ENCODE results near the gene YRDC. TPM values are rescaled to one million over a fixed set of nuclear protein-coding genes. Genes with fewer than 3 reads are reported as not detected.

Gene YRDC
- total RNA-seq, 4 donors from 2014 or later: 7.0 to 10.1 (median 7.9) TPM

DNA sequence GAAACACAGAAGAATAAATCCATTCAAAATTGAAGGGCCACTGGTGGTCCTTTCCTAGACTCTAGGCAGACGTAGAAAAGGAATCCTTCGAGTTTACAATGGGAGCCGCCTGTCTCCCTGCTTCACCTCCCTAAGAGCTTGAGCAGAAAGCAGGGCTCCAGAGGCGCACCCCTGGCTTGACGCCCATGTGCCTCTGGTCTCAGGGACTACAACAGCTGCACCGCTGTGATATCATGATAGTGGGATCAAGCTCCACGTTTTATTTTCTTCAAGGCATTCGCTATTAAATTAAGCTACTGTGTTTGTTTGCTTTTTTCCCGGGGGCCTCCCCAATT, 821 bp downstream of the YRDC start:
- TF ChIP-seq CTCF (IDR thresholded peaks at IDR 0.05; ENCODE audit: low read depth): no peak

DNA sequence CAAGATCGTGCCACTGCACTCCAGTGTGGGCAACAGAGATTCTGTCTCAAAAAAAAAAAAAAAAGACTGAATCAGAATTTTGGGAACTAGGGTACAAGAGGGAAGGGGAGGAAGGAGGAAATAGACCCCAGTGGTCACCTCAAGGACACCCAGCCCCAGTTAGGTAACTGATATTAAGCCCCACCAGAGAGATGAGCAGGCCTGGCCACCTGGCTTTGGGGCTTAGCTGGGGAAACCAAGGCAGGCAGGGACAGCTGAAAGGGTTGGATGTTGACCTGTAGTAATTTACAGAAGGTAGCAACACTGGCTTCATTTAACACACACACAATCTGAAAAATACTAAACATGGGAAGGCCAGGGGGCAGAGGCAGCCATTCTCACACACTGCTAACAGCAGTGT, 5.6 kb downstream of the YRDC start:
- no peak for TF ChIP-seq CTCF (IDR thresholded peaks at IDR 0.05; ENCODE audit: low read depth)

GRCh38 chr1:37797750-37798345, 10.2 kb downstream of the YRDC start:
- no peak for TF ChIP-seq CTCF (IDR thresholded peaks at IDR 0.05; ENCODE audit: low read depth)

DNA sequence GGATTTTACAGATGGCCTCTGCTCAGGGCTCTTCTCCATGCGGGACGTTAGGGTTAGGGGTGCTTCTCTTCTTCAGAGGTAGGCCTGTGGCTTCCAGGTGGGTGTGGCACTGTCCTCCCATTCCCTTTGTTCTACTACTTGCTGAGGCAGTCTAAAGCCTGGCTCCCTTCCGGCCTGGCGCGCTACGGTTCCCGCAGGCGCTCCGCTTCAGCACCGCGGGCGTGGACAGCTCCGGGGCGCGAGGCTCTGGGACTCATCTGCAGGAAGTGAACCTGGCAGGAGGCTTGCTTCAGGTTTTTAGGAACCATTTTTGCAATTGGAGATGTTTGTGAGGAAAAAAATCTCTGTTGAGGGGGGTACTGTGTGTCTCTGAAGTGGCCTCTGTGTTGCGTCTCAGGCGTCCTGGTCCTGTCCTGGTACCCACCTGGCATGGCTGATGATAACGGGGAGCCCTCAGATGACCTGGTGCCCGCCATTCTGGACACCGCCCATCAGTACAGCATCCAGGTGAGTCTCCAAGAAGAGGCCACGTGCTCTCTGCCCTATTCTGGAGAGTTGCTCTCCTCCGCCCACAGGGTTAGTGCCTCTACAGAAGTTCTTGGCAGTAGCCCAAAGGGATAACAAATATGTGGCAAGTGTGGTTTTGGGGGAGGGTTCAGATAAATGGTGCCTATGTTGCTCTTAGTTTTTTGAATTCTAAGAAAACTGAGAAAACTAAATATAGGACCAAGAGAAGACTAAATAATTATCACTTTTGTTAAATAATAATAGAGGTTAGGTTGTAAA, 12.5 kb downstream of the YRDC start:
- TF ChIP-seq CTCF (IDR thresholded peaks at IDR 0.05; ENCODE audit: low read depth): no peak

GRCh38 chr1:37794372-37795339, 13.4 kb downstream of the YRDC start:
- TF ChIP-seq CTCF (IDR thresholded peaks at IDR 0.05; ENCODE audit: low read depth): no peak

- no peak for TF ChIP-seq CTCF (IDR thresholded peaks at IDR 0.05; ENCODE audit: low read depth)
These were observed 14.1 kb downstream of the YRDC start, which contains the start of gene MANEAL for GRCh38 chr1:37793773-37794371. MANEAL (plus strand) TSS chr1:37793847; CDS start chr1:37794183, 336 bp downstream.
